Brain microvascular endothelial cell (primary cell): ENCODE data around the gene AUTS2.

Experiments
- DNase-seq: peaks from one replicate; pipeline ENCODE4 v3.0.0-alpha.2; 2020
- H3K27ac ChIP-seq: fragments of 250-450 bp; sonication (Bioruptor Pico); 2 replicates; pipeline ENCODE4 v1.5.1; 2020; ENCODE audit warnings: mild to moderate bottlenecking, moderate library complexity
- H3K27me3 ChIP-seq: fragments of 250-450 bp; sonication (Bioruptor Pico); replicated peaks from 2 replicates; pipeline ENCODE4 v1.5.1; 2020; ENCODE audit warnings: mild to moderate bottlenecking
- H3K36me3 ChIP-seq: fragments of 250-450 bp; sonication (Bioruptor Pico); replicated peaks from 2 replicates; pipeline ENCODE4 v1.5.1; 2020; ENCODE audit warnings: mild to moderate bottlenecking
- H3K4me3 ChIP-seq: 2 replicates; pipeline ENCODE4 v1.5.1; 2011; ENCODE audit warnings: low read depth, mild to moderate bottlenecking, control low read depth, low read length, moderate library complexity
- in situ Hi-C: cut with HindIII; loops from 2 replicates; pipeline ENCODE4 v1.10.0; 2017; ENCODE audit warnings: low sequenced_read_pairs, low pct_ligation_motif_present
- TF ChIP-seq, protein P1 (sequence below): IDR thresholded peaks from 2 replicates; pipeline ENCODE4 v1.5.1; 2011; ENCODE audit warnings: low read depth, mild to moderate bottlenecking, moderate library complexity, low read length, control low read depth, inconsistent platforms; ENCODE audit errors: missing control alignments

Gene AUTS2

DNA sequence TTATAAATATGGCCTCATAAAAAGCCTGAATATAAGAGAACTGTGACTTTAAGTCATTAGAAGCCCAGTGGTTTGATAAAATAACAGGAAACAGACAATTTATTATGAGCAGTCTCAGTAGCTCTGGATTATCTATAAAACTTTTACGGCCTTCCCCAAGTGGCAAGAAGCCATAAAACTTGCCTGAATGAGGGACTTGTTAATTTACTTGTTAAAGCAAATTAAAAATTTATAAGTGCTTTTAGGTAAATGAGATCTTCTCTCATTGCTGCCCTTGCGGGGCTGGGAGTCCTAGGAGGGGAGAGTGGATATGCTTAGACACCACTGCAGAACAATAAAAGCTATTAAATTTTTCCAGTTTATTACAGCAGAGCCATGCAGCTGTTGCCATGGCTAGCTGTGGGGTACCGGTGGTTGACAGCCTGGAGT lies 499.9 kb downstream of the AUTS2 start:
- in situ Hi-C loops: no loop called here
- no peak overlapping the region for H3K27ac ChIP-seq
- H3K36me3 ChIP-seq: no peaks in the 10 kb centered on the region
- TF ChIP-seq, protein P1, sequence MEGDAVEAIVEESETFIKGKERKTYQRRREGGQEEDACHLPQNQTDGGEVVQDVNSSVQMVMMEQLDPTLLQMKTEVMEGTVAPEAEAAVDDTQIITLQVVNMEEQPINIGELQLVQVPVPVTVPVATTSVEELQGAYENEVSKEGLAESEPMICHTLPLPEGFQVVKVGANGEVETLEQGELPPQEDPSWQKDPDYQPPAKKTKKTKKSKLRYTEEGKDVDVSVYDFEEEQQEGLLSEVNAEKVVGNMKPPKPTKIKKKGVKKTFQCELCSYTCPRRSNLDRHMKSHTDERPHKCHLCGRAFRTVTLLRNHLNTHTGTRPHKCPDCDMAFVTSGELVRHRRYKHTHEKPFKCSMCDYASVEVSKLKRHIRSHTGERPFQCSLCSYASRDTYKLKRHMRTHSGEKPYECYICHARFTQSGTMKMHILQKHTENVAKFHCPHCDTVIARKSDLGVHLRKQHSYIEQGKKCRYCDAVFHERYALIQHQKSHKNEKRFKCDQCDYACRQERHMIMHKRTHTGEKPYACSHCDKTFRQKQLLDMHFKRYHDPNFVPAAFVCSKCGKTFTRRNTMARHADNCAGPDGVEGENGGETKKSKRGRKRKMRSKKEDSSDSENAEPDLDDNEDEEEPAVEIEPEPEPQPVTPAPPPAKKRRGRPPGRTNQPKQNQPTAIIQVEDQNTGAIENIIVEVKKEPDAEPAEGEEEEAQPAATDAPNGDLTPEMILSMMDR: no peak
- H3K27me3 ChIP-seq: no peaks in the 10 kb centered on the region
- DNase-seq: no peak
- H3K4me3 ChIP-seq: no peak overlapping the region

DNA sequence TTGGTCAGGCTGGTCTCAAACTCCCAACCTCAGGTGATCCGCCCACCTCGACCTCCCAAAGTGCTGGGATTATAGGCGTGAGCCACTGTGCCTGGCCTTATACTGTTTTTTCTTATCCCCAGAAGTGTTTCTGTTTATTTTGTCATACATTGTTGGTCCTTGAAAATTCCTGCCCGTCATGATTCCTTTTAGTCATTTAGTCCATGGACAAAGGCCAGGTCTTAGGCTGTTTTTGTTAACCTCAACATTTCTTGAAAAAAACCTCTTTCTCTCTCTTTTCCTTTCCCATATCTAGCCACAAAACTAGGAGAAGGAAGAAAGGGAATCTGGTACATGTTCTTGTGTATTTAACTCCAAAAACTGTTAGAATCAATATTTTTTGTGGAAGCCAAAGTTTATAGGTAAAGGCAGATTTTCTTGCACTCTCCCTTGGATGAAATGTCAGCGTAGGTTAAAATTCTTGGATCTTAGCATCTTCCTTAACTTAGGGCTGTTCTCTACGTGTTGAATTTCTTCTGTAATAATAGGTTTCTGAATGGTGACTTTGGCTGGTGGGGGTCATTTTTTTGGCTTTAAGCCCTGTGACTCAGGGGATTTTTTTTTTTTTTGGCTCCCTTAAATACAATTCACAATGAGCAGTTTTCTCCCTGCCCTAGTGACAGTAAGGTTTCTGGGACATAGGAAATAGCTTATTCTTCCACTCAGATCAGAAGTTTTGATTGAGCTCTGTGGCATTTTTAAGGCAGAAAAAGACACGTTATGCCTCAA lies 500.8 kb downstream of the AUTS2 start:
- TF ChIP-seq, protein P1: no peak
- in situ Hi-C loops: no loop called here

DNA sequence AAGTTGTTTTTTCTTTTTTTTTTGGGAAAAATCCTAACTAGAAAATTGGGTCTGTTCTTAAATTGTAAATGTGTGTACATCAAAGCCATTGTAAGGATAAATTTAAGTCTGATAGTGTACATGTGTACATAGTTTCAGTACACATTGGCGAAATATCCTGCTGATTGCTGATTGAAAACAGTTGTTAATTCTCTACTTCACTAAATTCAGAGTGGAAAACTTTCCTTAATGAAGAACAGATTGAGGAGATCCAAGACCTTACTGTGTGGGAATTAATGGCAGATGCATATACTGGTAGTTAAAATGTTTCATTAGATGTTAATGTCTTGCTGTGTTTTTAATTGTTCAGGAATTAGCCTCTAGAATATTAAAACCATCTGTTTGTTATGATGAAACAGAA lies 506.0 kb downstream of the AUTS2 start:
- in situ Hi-C loops: no loop called here
- Histone ChIP-seq H3K36me3 (no peaks in the 10 kb centered on the region), H3K4me3 (no peak overlapping the region), H3K27me3 (no peaks in the 10 kb centered on the region), H3K27ac (no peak overlapping the region)
- no peak for DNase-seq
- TF ChIP-seq, protein P1: no peak

More for the DNA sequence above, 500.8 kb downstream of the AUTS2 start:
- Histone ChIP-seq H3K4me3 (no peak overlapping the region), H3K27ac (no peak overlapping the region), H3K36me3 (no peaks in the 10 kb centered on the region), H3K27me3 (no peaks in the 10 kb centered on the region)
- DNase-seq: no peak

DNA sequence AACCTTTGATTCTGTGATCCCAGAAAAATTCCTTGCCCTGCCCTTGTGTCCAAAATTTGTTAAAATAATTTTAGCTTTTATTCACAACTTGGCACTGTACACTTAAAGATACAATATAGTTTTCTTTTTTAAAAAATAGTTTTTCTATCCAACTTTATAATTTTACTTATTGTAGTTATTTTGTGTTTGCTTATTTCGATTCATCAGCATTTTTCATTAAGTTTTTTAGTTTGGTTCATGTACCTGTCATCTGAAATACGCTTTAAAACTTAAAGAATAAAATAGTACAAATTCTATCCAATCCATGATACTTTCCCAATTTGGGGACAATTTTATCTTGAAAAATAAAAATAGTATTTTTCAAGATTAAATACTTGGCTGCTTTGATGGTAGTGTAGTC lies 514.8 kb downstream of the AUTS2 start:
- in situ Hi-C loops: no loop called here
- Histone ChIP-seq H3K27me3 (no peaks in the 10 kb centered on the region), H3K36me3 (no peaks in the 10 kb centered on the region), H3K27ac (no peak overlapping the region), H3K4me3 (no peak overlapping the region)
- TF ChIP-seq, protein P1: no peak
- no peak for DNase-seq

DNA sequence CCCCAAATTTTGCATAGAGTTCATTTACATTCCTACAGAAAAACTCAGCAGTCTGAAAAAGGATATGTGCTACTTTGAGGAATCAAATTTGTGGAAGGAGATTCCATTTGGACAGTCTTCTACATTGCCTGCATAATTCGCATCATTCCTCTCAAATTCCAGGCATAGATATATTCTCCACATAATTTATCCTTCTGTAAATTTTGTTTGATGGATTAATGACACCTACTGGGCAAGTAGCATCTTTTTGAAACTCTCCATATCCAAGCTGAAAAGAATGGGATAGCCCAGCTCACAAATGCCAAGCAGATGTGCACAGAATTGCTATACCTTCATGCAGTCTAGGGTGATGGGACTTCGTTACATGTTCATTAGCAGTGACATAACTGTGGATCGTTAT lies 515.3 kb downstream of the AUTS2 start:
- H3K4me3 ChIP-seq: no peak overlapping the region
- no peaks in the 10 kb centered on the region for H3K27me3 ChIP-seq
- no peak for DNase-seq
- H3K27ac ChIP-seq: no peak overlapping the region
- in situ Hi-C loops: no loop called here
- H3K36me3 ChIP-seq: no peaks in the 10 kb centered on the region
- TF ChIP-seq, protein P1: no peak

DNA sequence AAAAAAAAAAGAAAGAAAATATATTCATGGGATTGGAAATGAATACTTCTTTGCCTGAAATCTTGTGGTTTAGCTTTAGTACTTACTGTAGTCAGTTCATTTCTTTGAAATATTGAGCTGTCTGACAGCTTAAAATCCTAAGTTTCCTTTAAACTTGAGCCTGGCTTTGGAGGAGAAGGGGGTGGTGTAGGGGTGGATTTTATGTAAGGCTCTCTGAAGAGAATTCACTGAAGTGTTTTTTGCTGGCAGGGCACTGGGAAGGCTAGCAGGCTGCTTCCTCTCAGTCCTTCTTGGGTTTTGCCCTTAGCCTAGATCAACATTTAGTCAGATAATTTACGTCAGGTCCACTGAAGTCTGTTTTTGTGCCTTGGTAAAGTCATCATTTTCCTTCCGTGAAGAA lies 516.5 kb downstream of the AUTS2 start:
- Histone ChIP-seq H3K27ac (no peak overlapping the region), H3K36me3 (no peaks in the 10 kb centered on the region), H3K4me3 (no peak overlapping the region), H3K27me3 (no peaks in the 10 kb centered on the region)
- in situ Hi-C loops: no loop called here
- no peak for DNase-seq
- TF ChIP-seq, protein P1: no peak
